HG03575 (cell line): ENCODE data around the gene POLE4.

ENCODE experiments used
- ATAC-seq: cut with Tn5 transposase; IDR thresholded peaks from one replicate; pipeline ENCODE4 v1.9.1; 2021; ENCODE audit not compliant: unreplicated experiment, insufficient number of reproducible peaks, low FRiP score; ENCODE audit errors: extremely low read depth

Gene POLE4

DNA sequence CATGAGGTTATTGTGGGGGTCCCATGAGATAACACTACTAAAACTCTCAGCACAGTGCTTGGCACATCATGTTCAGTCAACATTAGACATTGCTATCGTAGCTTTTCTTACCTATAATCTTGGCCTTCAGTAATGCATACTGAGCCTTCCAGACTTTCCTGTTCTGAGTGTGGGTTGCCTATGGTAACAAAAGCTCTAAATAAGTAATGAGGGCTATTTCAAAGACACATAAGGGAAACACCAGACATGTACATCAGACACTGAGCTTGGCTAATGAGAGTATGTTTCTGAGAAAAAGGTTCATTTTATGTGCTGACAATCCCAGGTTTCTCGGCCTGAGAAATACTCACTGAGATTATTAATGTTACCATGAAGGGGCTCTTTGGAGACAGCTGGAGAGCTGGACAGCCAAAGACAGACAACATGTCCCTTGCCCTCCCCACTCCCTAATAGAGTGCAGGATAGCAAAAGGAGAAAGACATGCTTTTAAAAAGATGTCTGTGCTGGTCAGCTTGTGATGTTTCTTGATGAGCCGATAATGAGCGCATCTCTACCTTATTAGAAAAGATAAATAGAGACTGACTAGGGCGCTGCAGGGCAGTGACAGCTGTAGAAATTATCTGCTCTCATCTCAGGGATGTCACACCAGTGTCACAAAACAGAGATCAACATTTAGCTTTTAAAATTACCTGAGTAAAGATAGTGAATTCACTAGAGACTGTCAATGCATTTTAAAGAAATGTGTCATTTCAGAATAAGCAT, 25.4 kb downstream of the POLE4 start:
- no peak for ATAC-seq

DNA sequence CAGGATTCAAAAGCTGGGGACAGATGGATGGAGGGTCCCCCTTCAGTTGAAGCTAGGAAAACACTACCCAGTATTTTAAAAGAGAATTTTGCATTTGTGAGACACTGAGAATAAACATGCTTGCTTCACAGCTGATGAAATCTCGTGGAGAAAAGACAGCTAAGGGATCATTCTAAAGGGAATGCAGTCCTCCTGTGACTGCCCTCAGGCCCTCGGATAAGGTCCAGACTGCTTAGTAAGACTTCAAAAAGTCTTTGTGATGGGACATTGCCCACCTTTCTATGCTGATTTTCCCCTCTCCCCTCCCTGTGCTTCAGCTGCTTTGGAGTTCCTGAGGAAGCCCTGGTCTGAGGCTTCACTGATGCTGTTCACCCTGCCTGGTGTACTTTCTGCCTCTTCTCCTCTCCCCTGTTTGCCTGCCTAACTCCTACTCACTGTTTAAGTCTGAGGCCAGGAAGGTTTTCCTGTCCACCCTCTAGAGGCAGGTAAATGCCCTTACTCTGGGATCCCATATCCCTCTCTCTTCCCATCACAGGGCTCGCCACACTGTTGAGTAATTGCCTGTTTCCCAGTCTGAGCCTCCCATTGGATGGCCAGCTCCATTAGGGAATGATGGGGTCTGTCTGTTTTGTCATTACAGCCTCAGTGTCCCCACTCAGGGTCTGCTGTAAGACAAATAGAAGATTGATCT, 26.6 kb downstream of the POLE4 start:
- no peak for ATAC-seq

DNA sequence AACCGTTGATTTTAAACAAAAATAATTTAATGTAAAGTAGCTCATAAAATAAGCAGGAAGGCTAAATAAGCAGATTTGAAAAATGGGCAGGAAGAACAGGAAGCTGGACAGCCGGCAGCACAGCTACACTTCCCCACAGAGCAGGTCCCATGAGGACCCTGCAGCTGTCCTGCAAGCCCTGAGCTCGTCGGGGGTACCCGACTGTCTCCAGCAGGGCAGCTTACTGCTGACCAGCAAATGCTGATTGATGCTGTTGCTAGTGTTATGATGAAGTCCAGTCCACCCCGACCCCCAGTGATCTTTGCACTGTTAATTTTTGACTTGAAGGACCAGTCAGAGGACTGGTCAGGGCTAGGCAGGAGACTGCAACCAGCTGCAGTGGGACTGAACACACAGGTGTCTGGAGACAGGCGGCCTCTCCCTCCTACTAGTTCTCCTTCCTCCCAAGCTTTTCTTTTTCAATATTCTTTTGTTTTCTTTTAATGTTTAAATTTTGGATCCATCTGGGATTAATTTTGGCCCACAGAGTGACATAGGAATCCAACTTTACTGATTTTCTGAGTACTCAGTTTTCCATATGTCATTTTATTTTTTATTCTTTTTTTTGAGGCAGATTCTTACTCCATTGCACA, 27.7 kb downstream of the POLE4 start:
- ATAC-seq, result no peak

DNA sequence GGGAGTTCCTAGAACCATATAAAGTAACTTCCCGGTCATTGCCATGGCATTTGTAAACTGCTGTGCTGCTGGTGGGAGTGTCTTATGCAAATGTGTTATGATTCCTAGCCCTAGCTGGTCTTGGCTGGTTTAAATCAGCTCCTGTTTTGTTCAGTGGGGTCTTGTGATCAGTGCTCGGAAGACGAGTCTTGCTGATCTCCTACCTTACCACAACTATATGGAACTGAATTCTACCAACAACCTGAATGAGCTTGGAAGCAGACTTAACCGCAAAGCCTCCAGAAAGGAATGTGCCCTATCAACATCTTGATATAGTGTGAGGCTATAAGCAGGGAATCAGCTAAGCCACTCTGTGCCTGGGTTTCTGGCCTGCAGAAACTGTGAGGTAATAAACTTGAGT, 33.5 kb downstream of the POLE4 start:
- ATAC-seq, result no peak

DNA sequence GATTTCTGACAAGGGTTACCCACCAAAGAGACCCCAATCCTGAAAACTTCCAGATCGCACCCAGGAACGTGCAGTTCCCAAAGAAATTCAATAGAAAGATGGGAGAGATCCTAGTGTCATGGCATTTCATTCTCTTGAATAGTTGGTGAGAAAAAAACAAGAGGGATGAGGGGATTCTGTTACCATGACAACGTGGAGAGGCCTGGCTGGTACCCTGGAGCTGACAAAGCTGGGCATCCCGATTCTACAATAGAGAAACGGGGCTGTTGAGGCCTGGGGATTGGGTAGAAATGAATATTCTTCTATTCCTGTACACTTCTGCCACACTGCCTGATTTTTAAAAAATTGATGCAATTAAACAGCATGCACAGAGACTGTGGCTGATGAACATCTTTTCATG, 41.0 kb downstream of the POLE4 start:
- ATAC-seq, result no peak

DNA sequence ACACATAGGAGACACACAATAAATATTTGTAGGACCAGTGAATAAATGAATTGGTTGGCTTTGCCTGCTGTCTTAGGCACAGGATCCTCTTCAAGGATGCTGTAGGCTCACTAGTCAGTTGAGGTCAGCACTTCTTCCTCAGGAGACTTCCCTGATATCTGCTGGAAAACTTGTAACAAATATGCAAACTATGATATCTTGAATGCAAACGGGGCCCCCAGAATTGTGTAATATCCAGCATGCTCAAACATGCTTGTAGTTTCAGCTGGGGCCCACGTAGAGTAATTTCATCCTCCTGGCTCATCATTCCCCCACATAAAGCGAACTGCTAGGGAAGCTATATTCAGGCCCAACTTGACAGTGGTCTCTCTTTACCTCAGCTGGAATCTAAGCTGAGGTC, 43.6 kb downstream of the POLE4 start:
- no peak for ATAC-seq

DNA sequence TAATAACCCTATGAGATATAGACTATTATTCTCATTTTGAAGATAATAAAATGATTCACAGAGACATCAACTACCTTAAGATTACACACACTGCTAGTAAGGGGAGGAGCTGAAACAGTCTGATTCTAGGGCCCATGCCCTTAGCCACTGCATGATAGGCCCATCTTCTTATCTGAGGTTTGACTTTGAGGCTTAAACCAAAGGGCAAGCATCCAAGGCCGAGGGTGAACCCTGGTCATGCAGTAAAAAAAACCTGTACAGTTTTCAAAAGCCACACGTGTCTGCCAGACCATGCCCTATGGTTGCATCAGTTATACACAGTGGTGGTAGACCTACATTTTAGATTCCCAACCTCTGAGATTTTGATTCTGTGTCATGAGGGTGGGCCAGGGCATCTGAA, 44.8 kb downstream of the POLE4 start:
- ATAC-seq, result no peak

DNA sequence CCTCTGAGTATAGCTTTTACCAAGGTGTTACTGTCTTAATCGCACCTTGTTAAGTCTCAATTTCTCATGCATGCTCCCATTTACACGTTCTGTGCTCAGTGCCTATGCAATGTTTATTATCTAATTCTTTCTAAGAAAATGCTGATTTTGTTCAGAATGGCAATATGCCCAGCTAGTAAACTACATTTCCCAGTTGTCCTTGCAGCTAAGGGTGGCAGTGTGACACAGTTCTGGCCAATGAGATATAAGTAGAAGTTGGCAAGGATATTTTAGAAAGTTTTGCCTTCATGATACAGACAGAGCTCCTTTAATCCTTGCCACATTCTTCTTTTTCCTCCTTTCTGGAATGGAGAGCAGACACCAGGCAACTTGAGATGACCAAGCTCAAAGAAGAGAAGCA, 45.3 kb downstream of the POLE4 start:
- ATAC-seq, result no peak

DNA sequence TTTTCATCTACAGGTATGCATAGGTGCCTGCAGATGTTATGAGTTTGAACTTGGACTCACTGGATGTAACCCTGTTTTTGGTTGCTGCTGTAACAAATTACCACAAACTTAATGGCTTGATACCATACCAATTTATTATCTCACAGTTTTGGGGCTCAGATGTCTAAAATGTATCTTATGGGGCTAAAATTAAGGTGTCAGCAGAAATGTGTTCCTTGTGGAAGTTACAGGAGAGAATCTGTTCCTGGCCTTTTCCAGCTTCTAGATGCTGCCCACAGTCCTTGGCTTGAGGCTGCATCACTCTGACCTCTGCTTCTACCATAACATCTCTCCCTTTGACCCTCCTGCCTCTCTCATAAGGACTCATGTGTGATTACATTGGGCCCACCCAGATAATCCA, 47.6 kb downstream of the POLE4 start:
- no peak for ATAC-seq

DNA sequence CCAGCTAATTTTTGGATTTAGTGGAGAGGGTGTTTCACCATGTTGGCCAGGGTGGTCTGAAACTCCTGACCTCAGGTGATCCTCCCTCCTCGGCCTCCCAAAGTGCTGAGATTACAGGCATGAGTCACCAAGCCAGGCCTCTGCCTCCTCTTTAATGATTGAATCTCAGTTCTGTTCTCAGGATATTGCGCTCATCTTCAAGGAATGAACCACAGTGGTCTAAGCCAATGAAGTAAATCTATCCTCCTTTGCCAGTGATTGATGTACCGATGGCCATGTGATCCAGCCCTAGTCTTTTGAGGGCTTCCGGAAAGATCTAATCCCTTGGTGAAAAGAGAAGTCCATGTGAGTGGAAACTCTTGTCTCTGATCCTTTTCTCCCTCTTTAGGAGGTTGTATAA, 48.6 kb downstream of the POLE4 start:
- no peak for ATAC-seq

DNA sequence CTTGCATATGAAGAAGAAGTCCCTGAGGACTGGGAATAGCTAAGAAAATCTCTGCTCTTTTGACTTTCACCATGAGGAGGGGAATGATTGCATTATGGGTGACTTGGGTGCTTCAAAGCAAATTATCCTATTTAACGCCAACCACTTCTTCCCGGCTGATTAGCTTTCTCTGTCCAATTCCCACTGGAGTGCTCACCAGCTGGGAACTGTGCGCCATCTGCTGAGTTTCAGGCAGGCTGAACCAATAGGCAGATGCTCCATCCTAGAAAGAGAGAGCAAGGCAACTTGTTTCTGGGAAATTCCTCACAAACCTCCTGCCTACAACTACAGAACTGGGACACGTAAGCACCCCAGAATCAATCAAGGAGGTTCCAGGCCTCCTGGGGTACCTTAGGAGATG, 49.4 kb downstream of the POLE4 start:
- ATAC-seq, result no peak

DNA sequence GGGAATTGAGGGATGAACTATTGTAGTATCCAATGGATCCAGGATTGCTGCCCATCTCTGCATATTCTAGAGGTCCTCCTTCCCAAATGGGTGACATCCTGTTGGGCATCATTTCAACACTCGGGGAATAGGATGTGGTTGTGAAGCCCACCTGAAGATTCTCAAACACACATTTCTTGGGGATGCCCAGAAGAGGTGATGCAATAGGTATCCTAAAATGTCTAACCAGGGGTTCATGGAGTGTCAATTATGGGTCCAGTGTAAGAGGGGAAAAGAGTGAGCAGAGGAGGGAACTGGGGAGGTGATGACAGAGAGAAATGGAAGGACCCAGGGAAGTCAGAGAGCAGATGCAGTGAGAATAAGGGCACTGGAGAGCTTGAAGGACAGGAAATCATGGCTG, 52.1 kb downstream of the POLE4 start:
- ATAC-seq, result no peak

DNA sequence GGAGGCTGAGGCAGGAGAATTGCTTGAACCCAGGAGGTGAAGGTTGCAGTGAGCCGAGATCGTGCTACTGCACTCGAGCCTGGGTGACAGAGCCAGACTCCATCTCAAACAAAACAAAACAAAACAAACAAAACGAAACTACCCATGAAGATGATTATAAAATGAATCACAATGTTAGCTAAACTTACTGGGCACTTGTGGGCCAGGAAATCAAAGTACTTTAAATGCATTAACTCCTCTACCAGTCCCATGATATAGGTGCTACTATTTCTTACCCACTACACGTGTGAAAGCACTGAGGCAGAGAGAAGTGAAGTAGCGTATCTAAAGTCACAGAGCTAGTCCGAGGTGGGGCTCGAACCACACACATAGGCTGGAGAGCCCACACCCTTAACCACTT, 53.6 kb downstream of the POLE4 start:
- no peak for ATAC-seq

DNA sequence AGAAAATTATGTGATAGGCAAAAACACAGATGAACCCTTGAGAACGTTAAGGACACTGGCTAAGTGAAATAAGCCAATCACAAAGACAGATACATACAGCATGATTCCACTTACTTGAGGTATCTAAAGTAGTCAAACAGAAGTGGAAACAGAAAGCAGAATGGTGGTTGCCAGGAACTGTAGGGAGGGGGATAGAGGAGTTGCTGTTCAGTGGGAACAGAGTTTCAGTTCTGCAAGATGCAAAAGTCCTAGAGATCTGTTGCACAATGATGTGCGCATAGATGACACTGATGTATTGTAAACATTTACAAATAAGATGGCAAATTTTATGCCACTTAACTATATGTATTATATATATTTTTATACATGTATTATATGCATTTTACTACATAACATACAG, 59.7 kb downstream of the POLE4 start:
- no peak for ATAC-seq
